Tibial nerve (tissue), 4 donors: Measurements from ENCODE around the gene MEPCE. TPM values are rescaled to one million over a fixed set of nuclear protein-coding genes. Genes with fewer than 3 reads are reported as not detected.

Experiments
- DNase-seq, 2 donors: peaks; one replicate each; pipeline ENCODE4 v3.0.0-alpha.2; 2019; ENCODE audit warnings: low spot score in 2 of 2
- H3K27ac ChIP-seq, 4 donors: fragments of 200-600 bp; sonication (generic) in 3 of 4; one replicate each; pipeline ENCODE4 v1.5.1; 2017 to 2019; ENCODE audit warnings: mild to moderate bottlenecking in 1 of 4
- H3K27me3 ChIP-seq, 2 donors: fragments of 200-600 bp; sonication (generic) in 1 of 2; one replicate each; pipeline versions ENCODE4 v1.5.1 to v1.6.0; 2017 to 2019
- H3K36me3 ChIP-seq, 3 donors: fragments of 200-600 bp; sonication (generic); one replicate each; pipeline ENCODE4 v1.5.1; 2018 to 2019
- H3K4me1 ChIP-seq, 4 donors: fragments of 200-600 bp; sonication (generic) in 3 of 4; one replicate each; pipeline ENCODE4 v1.5.1; 2017 to 2019
- H3K4me3 ChIP-seq, 4 donors: fragments of 200-600 bp; sonication (generic) in 3 of 4; one replicate each; pipeline ENCODE4 v1.5.1; 2017 to 2019; ENCODE audit warnings: mild to moderate bottlenecking in 1 of 4, moderate library complexity in 1 of 4
- H3K9me3 ChIP-seq, 4 donors: fragments of 200-600 bp; sonication (generic) in 3 of 4; one replicate each; pipeline ENCODE4 v1.5.1; 2017 to 2019
- CTCF ChIP-seq, 5 experiments: fragments of 200-600 bp in 3 of 5; fragments of 450-650 bp in 2 of 5; sonication (generic) in 3 of 5; IDR thresholded peaks; one replicate each; pipeline ENCODE4 v1.5.1; 2016 to 2019; ENCODE audit warnings: antibody characterized with exemption in 5 of 5, mild to moderate bottlenecking in 3 of 5, moderate library complexity in 2 of 5
- EP300 ChIP-seq, 2 donors: sonication (generic); formaldehyde crosslinking; IDR thresholded peaks; one replicate each; pipeline ENCODE4 v1.6.1; 2017; ENCODE audit warnings: antibody characterized with exemption in 2 of 2, mild to moderate bottlenecking in 1 of 2
- POLR2A ChIP-seq, 2 donors: fragments of 450-650 bp; IDR thresholded peaks; one replicate each; pipeline ENCODE4 v1.6.1; 2017; ENCODE audit warnings: antibody characterized with exemption in 2 of 2, mild to moderate bottlenecking in 2 of 2, moderate library complexity in 2 of 2
- WGBS, 2 donors: methylation state at CpG; one replicate each; pipeline ENCODE4 v1.1.5; 2018; 5-methylcytosine and 5-hydroxymethylcytosine counted together
- total RNA-seq, 4 donors: library from RNA; depleted of rRNA; stranded (reverse); fragments of >200 nt; gene quantifications; one replicate each; pipeline ENCODE4 v1.1.0, GENCODE V29; 2016

Gene MEPCE
- total RNA-seq, 4 donors from 2014 or later = 39.5 to 50.2 (median 46.6) TPM

GRCh38 chr7:100428199-100428966 lies 1.2 kb upstream of the MEPCE start, which contains the start of gene ZCWPW1:
TSS of gene ZCWPW1 (minus strand) at chr7:100428703. CDS start at chr7:100420649, 8,054 bp downstream.
- H3K9me3 ChIP-seq = no peaks in the 10 kb centered on the region
- peaks cover 0 to 41% (median 19%) of the 10 kb centered on the region in 4 donors for H3K4me1 ChIP-seq
- 0 to 1% methylated on average over 51 to 66 of the region's 66 CpGs for WGBS, 2 donors
- peak within 1 kb of the TSS; percentile 74 to 97 (median 86) for H3K4me3 ChIP-seq
- peaks cover 0 to 28% (median 0%) of the 10 kb centered on the region in 3 donors for H3K36me3 ChIP-seq
- peak within 1 kb of the TSS; percentile 97 to 100 (median 100) for H3K27ac ChIP-seq
- peak; percentile 94 to 95 for DNase-seq
- TF ChIP-seq EP300 (IDR thresholded peaks at IDR 0.05) (peak; percentile 89 to 100), CTCF (IDR thresholded peaks at IDR 0.05) (peak in 1 of 5 experiments; percentile 11), POLR2A (IDR thresholded peaks at IDR 0.05) (peak; percentile 96 to 100)
- H3K27me3 ChIP-seq = no peaks in the 10 kb centered on the region

- peaks cover 0 to 35% (median 0%) of the 10 kb centered on the region in 3 donors for H3K36me3 ChIP-seq
- H3K4me3 ChIP-seq = peak overlapping the region; percentile 74 to 97 (median 86)
- peak; percentile 100 for DNase-seq
- 0 to 1% methylated on average over 37 to 38 of the region's 40 CpGs for WGBS, 2 donors
- H3K4me1 ChIP-seq = peaks cover 0 to 47% (median 19%) of the 10 kb centered on the region in 4 donors
- H3K27ac ChIP-seq = peak overlapping the region; percentile 97 to 100 (median 100)
- no peaks in the 10 kb centered on the region for H3K9me3 ChIP-seq
- H3K27me3 ChIP-seq = no peaks in the 10 kb centered on the region
- TF ChIP-seq CTCF (IDR thresholded peaks at IDR 0.05) (peak in 3 of 5 experiments; percentile 37 to 86 (median 78)), EP300 (IDR thresholded peaks at IDR 0.05) (peak; percentile 99), POLR2A (IDR thresholded peaks at IDR 0.05) (peak; percentile 70 to 86)
These were observed 529 bp upstream of the MEPCE start for GRCh38 chr7:100428967-100429636.

GRCh38 chr7:100430493-100431285 lies 1.1 kb downstream of the MEPCE start:
- peaks cover 0 to 39% (median 7%) of the 10 kb centered on the region in 3 donors for H3K36me3 ChIP-seq
- H3K4me1 ChIP-seq = peaks cover 0 to 62% (median 30%) of the 10 kb centered on the region in 4 donors
- WGBS, 2 donors = 23 to 24% methylated on average over 25 to 26 of the region's 31 CpGs
- H3K27me3 ChIP-seq = no peaks in the 10 kb centered on the region
- no peak for DNase-seq
- H3K9me3 ChIP-seq = no peaks in the 10 kb centered on the region
- peak overlapping the region; percentile 97 to 100 (median 100) for H3K27ac ChIP-seq
- peak overlapping the region; percentile 74 to 97 (median 86) for H3K4me3 ChIP-seq
- TF ChIP-seq POLR2A (IDR thresholded peaks at IDR 0.05) (no peak), CTCF (IDR thresholded peaks at IDR 0.05) (no peak), EP300 (IDR thresholded peaks at IDR 0.05) (no peak)

- Histone ChIP-seq H3K4me3 (peak overlapping the region in 1 of 4 donors; percentile 75), H3K27me3 (no peaks in the 10 kb centered on the region), H3K9me3 (no peaks in the 10 kb centered on the region), H3K36me3 (peaks cover 0 to 39% (median 7%) of the 10 kb centered on the region in 3 donors), H3K4me1 (peaks cover 0 to 62% (median 30%) of the 10 kb centered on the region in 4 donors), H3K27ac (peak overlapping the region in 2 of 4 donors; percentile 99 to 100)
- TF ChIP-seq POLR2A (IDR thresholded peaks at IDR 0.05) (no peak), CTCF (IDR thresholded peaks at IDR 0.05) (no peak), EP300 (IDR thresholded peaks at IDR 0.05) (no peak)
- DNase-seq = no peak
- 88 to 90% methylated on average over 20 to 23 of the region's 23 CpGs for WGBS, 2 donors
These were observed 1.7 kb downstream of the MEPCE start for GRCh38 chr7:100431286-100431735.
